ENCODE measurements around the gene ERCC2.

ERCC2 gene

GRCh38 chr19:45306040-45306439 is 64.3 kb downstream of the ERCC2 start:
- Histone ChIP-seq H3K36me3 (ENCODE audit: control insufficient read depth, insufficient read depth, low read length, severe bottlenecking) (peaks cover 4% of the 10 kb centered on the region), H3K27me3 (replicated peaks; ENCODE audit: control insufficient read depth, insufficient read depth, low read length) (no peaks in the 10 kb centered on the region), H3K4me1 (ENCODE audit: control insufficient read depth, insufficient read depth, low read length) (peaks cover 10% of the 10 kb centered on the region), H3K9ac (ENCODE audit: low read length) (no peak overlapping the region), H3K9me3 (ENCODE audit: control insufficient read depth, low read length) (no peaks in the 10 kb centered on the region), H3K4me3 (ENCODE audit: low read length) (no peak overlapping the region)
- peak; percentile 14 for DNase-seq (ENCODE audit: low read depth)

GRCh38 chr19:45305421-45305820 is 65.0 kb downstream of the ERCC2 start:
- Histone ChIP-seq H3K4me1 (ENCODE audit: control insufficient read depth, insufficient read depth, low read length) (peaks cover 10% of the 10 kb centered on the region), H3K9ac (ENCODE audit: low read length) (no peak overlapping the region), H3K36me3 (ENCODE audit: control insufficient read depth, insufficient read depth, low read length, severe bottlenecking) (peaks cover 10% of the 10 kb centered on the region), H3K27me3 (replicated peaks; ENCODE audit: control insufficient read depth, insufficient read depth, low read length) (no peaks in the 10 kb centered on the region), H3K9me3 (ENCODE audit: control insufficient read depth, low read length) (no peaks in the 10 kb centered on the region), H3K4me3 (ENCODE audit: low read length) (no peak overlapping the region)
- no peak for DNase-seq (ENCODE audit: low read depth)

- H3K27me3 ChIP-seq (replicated peaks; ENCODE audit: control insufficient read depth, insufficient read depth, low read length): no peaks in the 10 kb centered on the region
- H3K4me3 ChIP-seq (ENCODE audit: low read length): no peak overlapping the region
- no peaks in the 10 kb centered on the region for H3K9me3 ChIP-seq (ENCODE audit: control insufficient read depth, low read length)
- H3K9ac ChIP-seq (ENCODE audit: low read length): no peak overlapping the region
- peaks cover 10% of the 10 kb centered on the region for H3K4me1 ChIP-seq (ENCODE audit: control insufficient read depth, insufficient read depth, low read length)
- DNase-seq (ENCODE audit: low read depth): no peak
- peaks cover 12% of the 10 kb centered on the region for H3K36me3 ChIP-seq (ENCODE audit: control insufficient read depth, insufficient read depth, low read length, severe bottlenecking)
Measured at GRCh38 chr19:45305007-45305406, 65.4 kb downstream of the ERCC2 start.

- no peak for DNase-seq (ENCODE audit: low read depth)
- Histone ChIP-seq H3K27me3 (replicated peaks; ENCODE audit: control insufficient read depth, insufficient read depth, low read length) (no peaks in the 10 kb centered on the region), H3K4me1 (ENCODE audit: control insufficient read depth, insufficient read depth, low read length) (peaks cover 10% of the 10 kb centered on the region), H3K9ac (ENCODE audit: low read length) (no peak overlapping the region), H3K36me3 (ENCODE audit: control insufficient read depth, insufficient read depth, low read length, severe bottlenecking) (peaks cover 19% of the 10 kb centered on the region), H3K9me3 (ENCODE audit: control insufficient read depth, low read length) (no peaks in the 10 kb centered on the region), H3K4me3 (ENCODE audit: low read length) (no peak overlapping the region)
Measured at GRCh38 chr19:45304141-45304926, 66.0 kb downstream of the ERCC2 start.

- no peak for DNase-seq (ENCODE audit: low read depth)
- Histone ChIP-seq H3K36me3 (ENCODE audit: control insufficient read depth, insufficient read depth, low read length, severe bottlenecking) (peaks cover 23% of the 10 kb centered on the region), H3K9me3 (ENCODE audit: control insufficient read depth, low read length) (no peaks in the 10 kb centered on the region), H3K4me3 (ENCODE audit: low read length) (no peak overlapping the region), H3K4me1 (ENCODE audit: control insufficient read depth, insufficient read depth, low read length) (peaks cover 10% of the 10 kb centered on the region), H3K27me3 (replicated peaks; ENCODE audit: control insufficient read depth, insufficient read depth, low read length) (no peaks in the 10 kb centered on the region), H3K9ac (ENCODE audit: low read length) (no peak overlapping the region)
Measured at GRCh38 chr19:45303269-45304060, 66.9 kb downstream of the ERCC2 start.

- no peak for DNase-seq (ENCODE audit: low read depth)
- H3K9ac ChIP-seq (ENCODE audit: low read length): no peak overlapping the region
- H3K4me3 ChIP-seq (ENCODE audit: low read length): no peak overlapping the region
- peaks cover 29% of the 10 kb centered on the region for H3K36me3 ChIP-seq (ENCODE audit: control insufficient read depth, insufficient read depth, low read length, severe bottlenecking)
- H3K27me3 ChIP-seq (replicated peaks; ENCODE audit: control insufficient read depth, insufficient read depth, low read length): no peaks in the 10 kb centered on the region
- H3K9me3 ChIP-seq (ENCODE audit: control insufficient read depth, low read length): no peaks in the 10 kb centered on the region
- peaks cover 10% of the 10 kb centered on the region for H3K4me1 ChIP-seq (ENCODE audit: control insufficient read depth, insufficient read depth, low read length)
Measured at GRCh38 chr19:45302416-45302815, 68.0 kb downstream of the ERCC2 start.
